Hepatocyte (in vitro differentiated cells): ENCODE results near the gene SGMS1. TPM values are rescaled to one million over a fixed set of nuclear protein-coding genes. Genes with fewer than 3 reads are reported as not detected.

Experiments
- DNase-seq: peaks from one replicate; pipeline ENCODE4 v3.0.0-alpha.2; 2016; ENCODE audit warnings: low spot score
- H2AFZ ChIP-seq: fragments of 200-600 bp; sonication (generic); 2 replicates; pipeline ENCODE4 v1.6.0; 2016; ENCODE audit warnings: antibody characterized with exemption, mild to moderate bottlenecking
- H3K27ac ChIP-seq: fragments of 200-600 bp; sonication (generic); 2 replicates; pipeline ENCODE4 v1.5.1; 2016; ENCODE audit warnings: mild to moderate bottlenecking
- H3K27me3 ChIP-seq: fragments of 200-600 bp; sonication (generic); 2 replicates; pipeline ENCODE4 v1.6.1; 2016
- H3K36me3 ChIP-seq: fragments of 200-600 bp; sonication (generic); replicated peaks from 2 replicates; pipeline ENCODE4 v1.5.1; 2016; ENCODE audit warnings: low read depth; ENCODE audit not compliant: insufficient read depth
- H3K4me1 ChIP-seq: fragments of 200-600 bp; sonication (generic); 2 replicates; pipeline ENCODE4 v1.5.1; 2016; ENCODE audit warnings: mild to moderate bottlenecking, moderate library complexity; ENCODE audit not compliant: insufficient read depth
- H3K4me2 ChIP-seq: fragments of 200-600 bp; sonication (generic); 2 replicates; pipeline ENCODE4 v1.6.0; 2016
- H3K4me3 ChIP-seq: fragments of 200-600 bp; sonication (generic); 2 replicates; pipeline ENCODE4 v1.5.1; 2016; ENCODE audit warnings: mild to moderate bottlenecking
- H3K79me2 ChIP-seq: fragments of 200-600 bp; sonication (generic); 2 replicates; pipeline ENCODE4 v1.6.0; 2017; ENCODE audit warnings: mild to moderate bottlenecking
- H3K9me2 ChIP-seq: fragments of 200-600 bp; sonication (generic); replicated peaks from 2 replicates; pipeline ENCODE4 v1.6.0; 2017; ENCODE audit warnings: mild to moderate bottlenecking; ENCODE audit not compliant: insufficient read depth
- H3K9me3 ChIP-seq: fragments of 200-600 bp; sonication (generic); 2 replicates; pipeline ENCODE4 v1.5.1; 2016; ENCODE audit warnings: low read depth, mild to moderate bottlenecking
- H4K20me1 ChIP-seq: fragments of 200-600 bp; sonication (generic); 2 replicates; pipeline ENCODE4 v1.6.0; 2016; ENCODE audit warnings: mild to moderate bottlenecking; ENCODE audit not compliant: insufficient read depth, poor library complexity, severe bottlenecking
- EZH2 ChIP-seq: fragments of 200-600 bp; sonication (generic); IDR thresholded peaks from 2 replicates; pipeline ENCODE4 v1.6.1; 2016; ENCODE audit warnings: antibody characterized with exemption, mild to moderate bottlenecking, borderline replicate concordance
- EZH2phosphoT487 ChIP-seq: fragments of 200-600 bp; sonication (generic); IDR thresholded peaks from one replicate; pipeline ENCODE4 v1.6.1; 2018; ENCODE audit warnings: antibody characterized with exemption, mild to moderate bottlenecking, low read depth, moderate library complexity; ENCODE audit not compliant: unreplicated experiment, severe bottlenecking
- WGBS: methylation state at CpG from one replicate; pipeline ENCODE4 v1.1.6; 2016; ENCODE audit warnings: low lambda C conversion rate; ENCODE audit errors: missing lambda C conversion rate; 5-methylcytosine and 5-hydroxymethylcytosine counted together
- polyA plus RNA-seq: library from polyadenylated mRNA; unstranded; fragments of >200 nt; fragmentation: Nextera tagmentation; extraction: Ambion mirVana; gene quantifications from 2 replicates; pipeline ENCODE4 v1.2.1, GENCODE V29; 2016
- total RNA-seq: library from RNA; depleted of rRNA; stranded (reverse); fragments of >200 nt; gene quantifications from 2 replicates; pipeline ENCODE4 v1.2.3, GENCODE V29; 2014
- TF ChIP-seq, protein P1 (sequence below): fragments of 200-600 bp; sonication (generic); IDR thresholded peaks from 2 replicates; pipeline ENCODE4 v1.5.1; 2016; ENCODE audit warnings: antibody characterized with exemption, mild to moderate bottlenecking; ENCODE audit not compliant: poor library complexity

Gene SGMS1
- total and polyA plus RNA-seq, 2 experiments from 2014 or later: 28.1 to 87.8 TPM

DNA sequence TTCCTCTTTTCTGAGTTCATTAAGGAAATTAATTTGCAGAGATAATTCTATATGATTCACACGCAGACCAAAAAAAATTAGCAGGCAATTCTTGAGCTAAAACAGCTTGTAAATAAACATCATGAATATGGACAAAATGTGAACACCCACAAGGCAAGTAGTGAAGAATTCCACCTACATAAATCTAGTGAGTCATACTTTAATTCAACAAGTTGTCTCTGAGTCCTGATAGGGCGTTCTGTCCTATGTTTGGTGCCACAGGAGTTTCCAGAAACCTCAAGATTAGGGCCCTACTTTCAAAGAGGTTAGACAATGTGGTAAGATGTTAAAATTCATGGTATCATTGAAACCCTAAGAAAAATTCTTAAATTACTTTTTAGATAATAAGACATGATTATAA lies 122.3 kb downstream of the SGMS1 start:
- Histone ChIP-seq H4K20me1 (no peaks in the 10 kb centered on the region), H3K9me3 (no peaks in the 10 kb centered on the region), H3K27ac (peak overlapping the region; percentile 10), H3K4me3 (no peak overlapping the region), H3K79me2 (peaks cover 29% of the 10 kb centered on the region), H3K4me2 (no peak overlapping the region), H3K9me2 (no peaks in the 10 kb centered on the region), H3K27me3 (no peaks in the 10 kb centered on the region), H3K4me1 (no peaks in the 10 kb centered on the region), H2AFZ (no peak overlapping the region), H3K36me3 (no peaks in the 10 kb centered on the region)
- WGBS: 79% methylated on average over 2 of the region's 2 CpGs
- no peak for DNase-seq
- TF ChIP-seq EZH2phosphoT487 (no peak), EZH2 (no peak)
- TF ChIP-seq, protein P1, sequence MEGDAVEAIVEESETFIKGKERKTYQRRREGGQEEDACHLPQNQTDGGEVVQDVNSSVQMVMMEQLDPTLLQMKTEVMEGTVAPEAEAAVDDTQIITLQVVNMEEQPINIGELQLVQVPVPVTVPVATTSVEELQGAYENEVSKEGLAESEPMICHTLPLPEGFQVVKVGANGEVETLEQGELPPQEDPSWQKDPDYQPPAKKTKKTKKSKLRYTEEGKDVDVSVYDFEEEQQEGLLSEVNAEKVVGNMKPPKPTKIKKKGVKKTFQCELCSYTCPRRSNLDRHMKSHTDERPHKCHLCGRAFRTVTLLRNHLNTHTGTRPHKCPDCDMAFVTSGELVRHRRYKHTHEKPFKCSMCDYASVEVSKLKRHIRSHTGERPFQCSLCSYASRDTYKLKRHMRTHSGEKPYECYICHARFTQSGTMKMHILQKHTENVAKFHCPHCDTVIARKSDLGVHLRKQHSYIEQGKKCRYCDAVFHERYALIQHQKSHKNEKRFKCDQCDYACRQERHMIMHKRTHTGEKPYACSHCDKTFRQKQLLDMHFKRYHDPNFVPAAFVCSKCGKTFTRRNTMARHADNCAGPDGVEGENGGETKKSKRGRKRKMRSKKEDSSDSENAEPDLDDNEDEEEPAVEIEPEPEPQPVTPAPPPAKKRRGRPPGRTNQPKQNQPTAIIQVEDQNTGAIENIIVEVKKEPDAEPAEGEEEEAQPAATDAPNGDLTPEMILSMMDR: no peak

DNA sequence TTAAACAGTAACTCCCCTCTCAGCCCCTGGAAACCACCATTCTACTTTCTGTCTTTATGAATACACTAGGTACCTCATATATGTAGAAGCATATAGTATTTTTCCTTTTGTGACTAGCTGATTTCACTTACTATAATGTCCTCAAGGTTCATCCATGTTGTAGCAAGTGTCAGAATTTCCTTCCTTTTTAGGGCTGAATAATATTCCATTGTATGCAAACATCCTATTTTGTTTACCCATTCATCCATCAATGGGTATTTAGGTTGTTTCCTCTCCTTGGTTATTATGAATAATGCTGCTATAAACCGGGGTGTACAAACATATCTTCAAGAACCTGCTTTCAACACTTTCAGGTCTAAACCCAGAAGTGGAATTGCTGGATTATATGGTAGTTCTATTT lies 125.3 kb downstream of the SGMS1 start:
- H3K27ac ChIP-seq: no peak overlapping the region
- H3K9me3 ChIP-seq: no peaks in the 10 kb centered on the region
- H3K9me2 ChIP-seq: no peaks in the 10 kb centered on the region
- TF ChIP-seq EZH2phosphoT487: no peak
- TF ChIP-seq, protein P1: no peak
- no peak for TF ChIP-seq EZH2
- no peak overlapping the region for H3K4me2 ChIP-seq
- DNase-seq: no peak
- no peaks in the 10 kb centered on the region for H3K36me3 ChIP-seq
- no peaks in the 10 kb centered on the region for H3K27me3 ChIP-seq
- no peak overlapping the region for H2AFZ ChIP-seq
- H3K4me3 ChIP-seq: no peak overlapping the region
- no peaks in the 10 kb centered on the region for H4K20me1 ChIP-seq
- no peaks in the 10 kb centered on the region for H3K4me1 ChIP-seq
- whole genome bisulfite sequencing: 89% methylated on average over 1 of the region's 1 CpG
- peaks cover 11% of the 10 kb centered on the region for H3K79me2 ChIP-seq

DNA sequence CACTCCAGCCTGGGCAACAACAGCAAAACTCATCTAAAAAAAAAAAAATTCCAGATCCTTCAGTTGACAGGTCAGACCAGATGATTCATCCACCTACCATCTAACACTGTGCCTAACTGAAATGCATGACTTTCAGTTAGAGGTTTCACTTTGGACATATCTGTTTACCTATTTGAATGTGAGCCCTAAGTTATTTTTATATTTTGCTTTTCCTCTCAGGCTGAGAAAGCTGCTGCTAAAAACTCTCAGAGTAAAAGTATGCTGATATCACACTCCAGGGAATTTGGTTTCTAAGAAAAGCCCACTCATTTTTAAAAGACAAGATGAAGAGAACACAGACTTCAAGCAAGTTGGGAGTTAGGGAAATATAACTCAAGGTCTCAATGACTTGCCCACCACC lies 126.0 kb downstream of the SGMS1 start:
- Histone ChIP-seq H3K4me1 (no peaks in the 10 kb centered on the region), H3K79me2 (peaks cover 13% of the 10 kb centered on the region), H3K9me3 (no peaks in the 10 kb centered on the region), H4K20me1 (no peaks in the 10 kb centered on the region), H3K9me2 (no peaks in the 10 kb centered on the region), H3K36me3 (no peaks in the 10 kb centered on the region), H3K4me2 (peak overlapping the region; percentile 38), H3K27ac (no peak overlapping the region), H3K4me3 (no peak overlapping the region), H3K27me3 (no peaks in the 10 kb centered on the region), H2AFZ (no peak overlapping the region)
- TF ChIP-seq, protein P1: no peak
- peak; percentile 13 for DNase-seq

DNA sequence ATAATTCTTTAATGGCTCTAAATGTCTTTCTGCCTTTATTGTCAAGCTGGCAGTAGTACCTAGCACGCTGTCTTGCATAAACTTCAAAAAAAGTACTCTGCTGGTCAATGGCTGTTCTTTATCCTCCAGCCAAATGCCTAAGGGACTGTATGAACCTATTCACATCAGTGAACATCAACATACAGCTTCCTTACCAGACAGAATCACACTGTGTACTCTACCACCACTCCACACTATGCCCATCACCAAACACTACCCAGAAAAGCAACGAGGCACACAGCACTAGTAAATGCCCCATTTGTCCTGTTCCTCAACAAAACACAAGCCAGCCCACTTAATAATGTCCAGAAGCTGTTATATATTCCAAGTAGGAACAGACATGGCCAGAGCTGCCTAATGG lies 127.5 kb downstream of the SGMS1 start:
- H3K79me2 ChIP-seq: peaks cover 18% of the 10 kb centered on the region
- no peaks in the 10 kb centered on the region for H4K20me1 ChIP-seq
- WGBS: 85% methylated on average over 2 of the region's 2 CpGs
- no peak overlapping the region for H2AFZ ChIP-seq
- no peak overlapping the region for H3K4me2 ChIP-seq
- H3K36me3 ChIP-seq: no peaks in the 10 kb centered on the region
- no peaks in the 10 kb centered on the region for H3K4me1 ChIP-seq
- H3K27ac ChIP-seq: no peak overlapping the region
- H3K27me3 ChIP-seq: no peaks in the 10 kb centered on the region
- TF ChIP-seq, protein P1: no peak
- DNase-seq: no peak
- no peaks in the 10 kb centered on the region for H3K9me2 ChIP-seq
- H3K4me3 ChIP-seq: no peak overlapping the region
- H3K9me3 ChIP-seq: no peaks in the 10 kb centered on the region
